ENCODE data around the gene MINDY2.

Gene MINDY2

DNA sequence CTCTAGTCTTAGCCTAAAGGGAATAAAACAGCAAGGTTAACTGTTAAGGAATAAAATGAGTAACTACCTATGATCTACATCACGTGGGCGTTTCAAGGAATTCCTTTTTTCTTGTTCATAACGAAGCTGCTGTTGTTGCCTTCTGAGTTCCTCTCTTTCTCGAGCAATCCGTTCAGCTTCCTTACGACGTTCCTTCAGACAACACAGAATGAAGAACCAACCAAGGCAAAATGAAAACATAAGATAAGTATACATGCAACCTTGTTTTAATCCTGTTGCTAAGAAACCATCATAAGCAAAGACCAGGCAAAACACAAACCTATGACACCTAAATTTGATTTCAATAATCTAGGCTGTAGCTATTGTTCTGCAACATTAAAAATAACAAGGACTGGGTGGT, 118.3 kb downstream of the MINDY2 start:
- no peak for DNase-seq

DNA sequence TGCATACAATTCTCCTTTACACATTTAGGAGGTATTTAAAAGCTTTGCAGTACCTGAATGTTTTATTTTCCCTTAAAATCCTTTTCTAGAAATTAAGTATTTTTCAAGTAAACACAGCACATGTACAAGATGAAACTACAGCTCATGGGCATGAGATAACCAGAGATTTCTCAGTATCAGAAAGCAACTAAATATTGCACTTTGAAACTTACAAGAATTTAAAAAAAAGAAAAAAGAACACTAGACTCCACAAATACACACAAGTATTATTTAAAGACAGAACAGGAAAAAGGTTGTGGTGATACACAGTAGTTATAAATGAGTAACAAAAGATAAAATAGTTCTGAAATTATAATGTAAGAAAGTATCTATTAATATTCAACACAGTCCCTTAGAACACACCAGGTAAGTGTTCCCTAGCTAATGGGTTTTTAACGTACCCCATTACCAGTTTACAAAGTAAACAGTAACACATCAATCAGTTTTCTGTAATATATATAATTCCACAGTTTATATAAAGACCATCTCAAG, 127.1 kb downstream of the MINDY2 start:
- DNase-seq: no peak

DNA sequence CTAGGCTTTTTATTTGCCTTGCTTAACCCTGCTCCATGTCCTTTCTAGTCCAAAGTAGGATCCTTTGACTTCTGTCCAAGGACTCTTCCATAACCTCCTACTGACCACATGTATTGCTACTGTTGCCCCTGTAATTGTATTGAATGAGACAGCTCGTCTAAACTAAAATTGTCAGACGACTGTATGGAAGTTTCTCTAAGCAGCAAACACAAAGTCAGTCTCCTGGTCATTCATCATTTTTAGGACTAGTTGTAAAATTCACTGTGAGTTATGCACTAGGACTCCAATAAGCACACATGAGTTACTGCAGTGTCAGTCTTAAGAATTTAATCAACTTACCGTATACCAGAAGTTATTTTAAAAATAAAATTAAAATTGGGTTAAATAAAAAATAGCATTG, 129.5 kb downstream of the MINDY2 start:
- DNase-seq: no peak

DNA sequence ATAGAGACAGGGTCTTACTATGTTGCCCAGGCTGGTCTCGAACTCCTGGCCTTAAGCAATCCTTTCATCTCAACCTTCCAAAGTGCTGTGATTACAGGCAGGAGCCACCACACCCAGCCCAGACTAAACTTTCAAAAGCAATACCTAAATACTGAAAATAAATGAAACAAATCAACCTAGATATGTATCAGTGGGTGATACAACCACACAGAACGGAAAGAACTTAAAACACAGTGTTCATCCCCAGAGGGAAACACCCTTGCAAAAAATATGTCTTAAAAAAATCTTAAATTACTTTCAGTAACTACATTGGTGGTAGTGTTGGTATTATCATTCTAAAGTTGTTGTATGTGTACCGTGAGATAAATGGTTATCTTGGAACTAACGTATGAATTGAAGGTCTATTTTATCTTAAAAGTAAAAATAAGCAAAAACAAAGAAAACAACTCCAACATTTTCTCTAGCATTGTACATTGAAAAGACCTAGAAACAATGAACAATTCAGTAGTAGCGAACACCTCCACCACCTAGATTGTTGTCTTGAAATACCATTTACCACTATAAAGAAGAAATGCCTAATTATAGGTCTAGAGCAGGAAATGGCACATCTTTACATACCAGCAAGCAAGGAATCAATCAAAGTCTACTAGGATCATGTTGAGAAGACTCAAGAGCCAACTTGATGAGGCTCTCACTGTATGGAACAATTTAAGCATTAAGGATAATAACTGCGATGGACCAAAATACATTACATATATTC, 137.6 kb downstream of the MINDY2 start:
- no peak for DNase-seq

DNA sequence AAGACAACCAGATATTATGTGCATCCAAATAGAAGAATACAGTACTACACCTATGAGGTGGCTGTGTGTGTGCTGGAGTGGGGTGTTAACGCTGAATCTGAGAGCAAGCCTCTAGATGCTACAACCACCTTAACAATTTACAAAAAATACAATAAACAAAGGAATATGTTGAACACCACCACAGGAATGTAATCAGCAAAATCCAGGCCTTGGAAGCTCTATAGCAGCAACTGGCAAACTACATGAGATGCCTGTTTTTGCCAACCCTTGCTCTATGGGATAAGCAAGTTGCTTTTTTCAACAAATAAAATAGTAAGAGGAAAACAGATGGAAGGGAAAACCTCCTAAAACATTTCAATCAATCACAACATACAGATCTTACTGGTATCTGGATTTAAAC, 138.5 kb downstream of the MINDY2 start:
- no peak for DNase-seq

DNA sequence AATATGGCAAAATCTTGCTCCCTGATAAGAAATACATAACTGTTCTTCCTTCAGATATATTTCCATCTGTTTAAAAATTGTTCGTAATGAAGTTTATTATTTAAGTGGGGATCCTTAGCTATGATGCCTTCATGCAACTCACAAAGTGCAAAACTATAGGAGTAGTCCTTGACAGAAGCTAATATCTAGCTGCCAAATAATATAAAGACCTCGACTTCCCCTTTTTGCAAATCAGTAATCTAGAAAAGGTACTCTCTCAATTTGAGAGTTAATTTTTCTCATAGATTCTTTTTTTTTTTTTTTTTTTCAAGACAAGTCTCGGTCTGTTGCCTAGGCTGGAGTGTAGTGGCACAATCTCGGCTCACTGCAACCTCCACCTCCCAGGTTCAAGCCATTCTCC, 139.4 kb downstream of the MINDY2 start:
- no peak for DNase-seq

Measured in stimulated activated CD4-positive, alpha-beta T cell treated with anti-CD3 and anti-CD28 coated beads, Interleukin-4, amount 100 ng/mL, for 24 hours (primary cell).